Activated T-cell treated with anti-CD3 and anti-CD28 coated beads for 4 hours (primary cell): Measurements from ENCODE around the gene CCL3.
"Not testable (repeated sequence)": the region's sequence is repeated elsewhere in the genome, so short reads cannot be mapped to it uniquely, and the experiment has no call there.

Source experiments
- DNase-seq: peaks from one replicate; pipeline ENCODE4 v3.0.0-alpha.2; 2020

CCL3 gene

DNA sequence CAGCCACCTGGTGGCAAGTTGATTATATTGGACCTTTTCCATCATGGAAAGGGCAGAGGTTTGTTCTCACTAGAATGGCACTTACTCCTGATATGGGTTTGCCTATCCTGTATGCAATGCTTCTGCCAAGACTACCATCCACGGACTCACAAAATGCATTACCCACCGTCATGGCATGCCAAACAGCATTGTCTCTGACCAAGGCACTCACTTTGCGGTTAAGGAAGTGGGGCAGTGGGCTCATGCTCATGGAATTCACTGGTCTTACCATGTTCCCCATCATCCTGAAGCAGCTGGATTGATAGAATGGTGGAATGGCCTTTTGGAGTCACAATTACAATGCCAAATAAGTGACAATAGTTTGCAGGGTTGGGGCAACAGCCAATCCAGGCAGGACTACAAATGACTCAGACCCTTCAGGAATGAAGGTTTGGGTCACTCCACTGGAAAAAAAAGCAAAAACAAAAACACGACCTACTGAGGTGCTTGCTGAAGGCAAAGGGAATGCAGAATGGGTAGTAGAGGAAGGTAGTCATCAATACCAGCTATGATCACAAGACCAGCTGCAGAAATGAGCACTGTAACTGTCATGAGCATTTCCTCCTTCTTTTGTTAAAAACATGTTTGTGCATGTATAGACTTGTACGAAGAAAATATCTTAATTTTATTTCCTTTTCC is 25.2 kb upstream of the CCL3 start:
- not testable (repeated sequence) for DNase-seq

DNA sequence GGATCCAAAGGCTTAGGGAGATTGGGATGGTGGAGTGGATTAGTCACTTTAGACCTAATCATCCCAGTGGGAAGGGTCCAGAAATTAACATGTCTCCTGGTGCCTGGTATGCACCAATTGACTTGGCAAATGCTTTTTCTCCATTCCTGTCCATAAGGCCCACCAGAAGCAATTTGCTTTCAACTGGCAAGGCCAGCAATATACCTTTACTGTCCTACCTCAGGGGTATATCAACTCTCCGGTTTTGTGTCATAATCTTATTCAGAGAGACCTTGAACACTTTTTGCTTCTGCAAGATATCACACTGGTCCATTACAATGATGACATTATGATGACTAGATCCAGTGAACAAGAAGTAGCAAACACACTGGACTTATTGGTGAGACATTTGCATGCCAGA is 23.2 kb upstream of the CCL3 start:
- not testable (repeated sequence) for DNase-seq

DNA sequence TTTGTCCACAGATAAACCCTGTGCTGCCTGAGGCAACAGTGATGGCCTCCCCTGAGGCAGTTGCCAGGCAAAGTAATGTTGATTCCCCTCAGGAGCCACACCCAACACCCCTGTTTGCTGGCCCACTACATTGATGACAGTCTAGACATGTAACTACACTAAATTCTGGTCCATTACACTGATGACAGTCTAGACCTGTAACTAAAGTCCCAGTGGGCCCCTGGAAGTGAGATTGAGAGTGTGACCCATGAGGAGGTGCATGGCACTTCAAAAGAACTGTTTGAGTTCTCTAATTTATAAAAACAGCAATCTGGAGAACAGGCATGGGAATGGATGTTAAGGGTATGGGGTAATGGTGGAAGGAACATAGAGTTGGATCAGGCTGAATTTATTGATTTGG is 22.6 kb upstream of the CCL3 start:
- no peak for DNase-seq

DNA sequence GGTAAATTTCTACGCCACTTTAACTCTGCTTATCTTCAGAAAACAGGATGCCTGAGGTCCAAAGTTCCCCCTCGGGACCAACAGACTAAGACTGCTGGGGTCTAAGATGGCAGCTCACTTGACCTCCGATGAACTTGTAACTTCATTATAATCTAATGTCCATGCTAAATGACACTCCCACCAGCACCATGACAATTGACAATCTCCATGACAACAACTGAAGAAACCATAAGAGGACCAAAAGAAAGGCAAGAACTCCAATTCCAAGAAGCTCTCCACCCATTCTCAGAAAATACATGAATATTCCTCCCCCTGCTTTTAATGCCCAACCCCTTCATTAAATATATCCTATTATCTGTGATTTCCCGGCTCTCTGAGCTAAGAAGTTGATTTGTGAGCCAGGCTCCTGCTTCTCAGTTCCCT is 21.1 kb upstream of the CCL3 start:
- no peak for DNase-seq

DNA sequence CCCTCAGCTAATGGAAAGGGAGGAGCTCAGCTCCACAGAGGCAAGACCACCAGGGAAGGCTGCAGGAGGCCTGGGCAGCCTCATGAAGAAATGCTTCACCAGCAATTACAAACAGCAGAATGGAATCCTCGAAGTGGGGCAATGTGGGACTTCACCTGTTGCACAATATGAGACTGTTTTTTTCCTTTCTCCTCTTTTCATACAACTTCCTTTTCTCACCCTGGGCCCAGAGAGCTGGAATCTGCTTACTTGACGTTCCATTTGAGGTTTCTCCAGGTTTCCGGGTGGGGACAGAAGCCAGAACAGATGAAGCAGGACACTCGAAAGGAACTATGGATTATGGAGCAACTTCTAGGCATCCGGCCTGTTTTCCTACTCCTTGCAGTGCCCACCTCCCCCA is 18.3 kb upstream of the CCL3 start:
- not testable (repeated sequence) for DNase-seq

DNA sequence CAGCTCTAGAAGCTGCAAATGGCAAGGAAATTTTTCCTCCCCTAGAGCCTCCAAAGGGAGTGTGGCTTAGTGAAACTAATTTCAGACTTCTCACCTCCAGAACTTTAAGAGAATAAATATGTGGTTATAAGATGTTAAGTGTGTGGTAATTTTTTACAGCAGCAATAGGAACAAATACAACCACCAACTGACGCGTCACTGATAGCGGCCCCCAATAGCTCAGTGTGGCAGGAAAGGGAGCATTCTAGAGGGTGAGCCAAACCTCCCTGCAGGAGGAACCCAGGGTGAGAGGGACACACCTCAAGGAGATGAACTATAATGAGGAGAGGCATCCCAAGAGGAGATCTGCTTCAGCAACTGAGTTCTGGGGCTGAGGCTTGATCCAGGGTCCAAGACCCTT is 17.7 kb upstream of the CCL3 start:
- no peak for DNase-seq

DNA sequence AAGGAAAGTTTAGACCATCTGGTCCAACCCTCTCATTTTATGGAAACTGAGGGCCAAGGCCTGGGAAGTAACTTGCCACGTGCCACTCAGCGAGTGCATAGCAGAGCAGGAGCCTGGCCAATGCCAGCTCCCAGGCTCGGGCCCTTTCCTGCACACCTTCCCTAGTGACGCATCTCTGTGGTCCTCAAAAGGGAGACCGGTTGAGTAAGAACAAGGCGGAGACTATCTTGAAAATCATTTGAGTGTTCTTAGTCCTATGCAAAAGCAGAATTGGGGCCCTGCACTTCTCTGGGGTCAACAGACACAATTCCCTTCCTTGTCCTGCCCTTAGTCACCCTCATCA is 16.5 kb upstream of the CCL3 start:
- DNase-seq, result no peak

DNA sequence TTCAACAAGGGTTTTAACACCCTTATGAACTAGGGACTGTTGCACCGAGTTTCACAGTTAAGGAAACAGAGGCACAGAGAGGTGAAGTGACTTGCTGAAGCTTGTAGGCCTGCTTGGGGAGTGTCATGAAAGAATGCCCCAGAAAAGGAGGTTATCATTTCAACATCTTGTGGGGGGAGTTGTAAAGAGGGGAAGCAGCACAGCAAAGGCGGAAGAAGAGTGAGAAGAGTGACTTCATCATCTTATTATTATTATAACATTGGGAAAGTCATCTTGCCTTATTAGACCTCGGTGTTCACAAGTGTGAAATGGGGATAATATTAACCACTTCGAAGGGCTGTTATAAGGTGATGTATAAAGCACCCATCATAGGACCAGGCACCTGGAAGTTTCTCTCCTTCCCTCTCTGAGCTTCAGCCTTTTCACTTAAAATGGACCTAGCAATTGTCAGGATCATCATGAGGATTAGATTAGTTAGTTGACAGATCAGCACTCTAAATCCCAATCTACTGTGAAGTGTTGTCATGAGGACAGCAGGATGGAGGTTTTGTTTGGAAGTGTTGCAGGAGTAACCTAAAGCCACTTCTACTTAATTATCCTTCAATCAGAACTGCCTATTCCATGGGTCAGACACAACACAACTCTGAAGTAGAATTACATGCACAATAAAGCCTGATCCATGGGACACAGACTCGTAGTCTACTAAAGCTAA is 16.0 kb upstream of the CCL3 start:
- no peak for DNase-seq

DNA sequence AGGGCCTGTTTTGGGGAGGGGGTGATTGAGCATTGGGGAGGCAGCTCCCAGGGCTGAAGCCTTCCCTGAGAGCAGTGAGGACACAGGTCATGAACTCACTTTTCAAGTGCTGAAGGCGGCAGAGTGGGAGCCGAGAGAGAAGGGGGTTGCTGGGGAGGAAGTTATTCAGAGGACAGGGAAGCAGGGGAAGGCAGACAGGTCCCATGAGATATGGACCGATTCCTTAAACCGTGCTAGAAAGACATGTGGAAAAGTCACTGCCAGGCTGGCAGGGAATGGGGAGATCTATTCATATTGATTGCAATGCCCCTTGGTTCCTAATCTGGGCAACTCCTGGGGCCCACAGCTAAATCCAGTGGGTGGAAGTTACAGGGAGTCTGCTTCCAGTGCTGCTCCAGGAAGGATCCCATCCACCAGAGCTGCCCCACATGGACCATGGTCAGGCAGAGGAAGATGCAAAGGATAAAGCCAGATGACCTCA is 14.8 kb upstream of the CCL3 start:
- DNase-seq, result no peak

DNA sequence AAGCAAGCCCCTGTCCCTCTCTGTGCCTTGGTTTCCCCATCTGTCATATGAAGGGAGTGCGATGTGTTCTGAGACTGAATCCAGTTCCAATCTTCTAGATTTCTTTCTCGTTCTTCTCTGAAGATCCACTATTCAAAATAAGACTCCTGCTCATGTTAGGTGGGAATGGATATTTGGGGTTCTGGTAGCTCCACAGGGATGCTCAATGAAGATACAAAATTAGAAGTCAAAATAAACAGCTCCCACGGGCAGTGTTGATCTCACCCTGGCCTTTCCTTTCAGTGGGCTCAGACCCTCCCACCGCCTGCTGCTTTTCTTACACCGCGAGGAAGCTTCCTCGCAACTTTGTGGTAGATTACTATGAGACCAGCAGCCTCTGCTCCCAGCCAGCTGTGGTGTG is 14.3 kb upstream of the CCL3 start:
- DNase-seq, result not testable (repeated sequence)

DNA sequence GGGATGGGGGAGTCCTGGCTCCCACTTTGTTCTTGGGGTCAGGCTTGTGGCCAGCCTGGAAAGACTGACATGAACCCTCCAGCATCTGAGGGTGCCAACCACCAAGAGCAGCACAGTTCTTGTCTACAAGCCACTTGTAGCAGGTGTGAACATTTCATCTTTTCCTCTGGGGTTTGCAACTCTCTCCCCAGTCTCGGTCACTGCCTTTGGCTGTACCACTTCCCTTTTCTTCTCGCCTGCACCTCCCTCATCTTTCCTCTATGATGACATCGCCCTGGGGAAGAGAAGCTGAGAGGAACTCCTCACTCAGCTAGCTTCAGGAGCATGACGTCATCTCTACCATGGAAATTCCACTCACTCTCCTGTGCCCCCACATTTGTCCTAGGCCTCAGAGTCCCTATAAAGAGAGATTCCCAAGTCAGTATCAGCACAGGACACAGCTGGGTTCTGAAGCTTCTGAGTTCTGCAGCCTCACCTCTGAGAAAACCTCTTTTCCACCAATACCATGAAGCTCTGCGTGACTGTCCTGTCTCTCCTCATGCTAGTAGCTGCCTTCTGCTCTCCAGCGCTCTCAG is 13.5 kb upstream of the CCL3 start, which contains the start of gene CCL4:
TSS of gene CCL4 (plus strand) at position 427 of the 575 bp plus-strand sequence. CDS start at position 506, 79 bp downstream.
- not testable (repeated sequence) for DNase-seq

DNA sequence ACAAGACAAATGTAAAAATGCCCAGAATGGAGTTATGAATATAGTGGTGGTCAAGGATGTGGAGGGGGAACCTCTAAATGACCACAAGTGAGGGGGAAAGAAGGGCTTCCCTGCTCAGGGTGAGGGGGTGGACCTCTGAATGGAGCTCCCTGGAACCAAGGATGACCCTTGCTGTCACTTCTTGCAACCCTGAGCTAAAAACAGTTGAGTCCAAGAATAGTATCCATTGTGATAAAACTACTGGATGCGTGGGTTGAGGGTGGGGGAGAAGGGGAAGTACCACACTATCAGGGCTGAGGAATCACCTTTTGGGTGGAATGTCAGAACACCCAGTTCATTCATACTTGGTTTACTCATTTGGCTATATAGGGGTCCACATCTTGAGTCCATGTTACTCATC is 9.1 kb upstream of the CCL3 start:
- not testable (repeated sequence) for DNase-seq

DNA sequence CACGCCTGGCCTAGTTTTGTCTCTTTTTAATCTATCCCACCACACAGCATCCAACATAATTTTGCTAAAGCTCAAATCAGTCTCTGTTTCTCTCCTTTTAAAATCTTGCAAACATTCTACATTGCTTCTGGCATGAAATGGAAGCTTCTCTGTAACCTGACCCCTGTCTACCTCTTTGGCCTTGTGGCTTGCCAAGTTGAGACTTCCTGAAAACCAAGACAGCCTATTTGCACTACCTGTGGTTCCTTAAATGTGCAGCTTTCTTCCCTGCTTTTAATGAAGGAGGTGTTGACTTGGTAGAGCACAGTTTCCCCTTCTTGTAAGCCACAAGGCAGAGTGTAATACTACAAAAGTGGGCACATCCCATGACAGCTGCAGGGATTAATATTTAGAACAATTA is 6.0 kb upstream of the CCL3 start:
- DNase-seq, result no peak

DNA sequence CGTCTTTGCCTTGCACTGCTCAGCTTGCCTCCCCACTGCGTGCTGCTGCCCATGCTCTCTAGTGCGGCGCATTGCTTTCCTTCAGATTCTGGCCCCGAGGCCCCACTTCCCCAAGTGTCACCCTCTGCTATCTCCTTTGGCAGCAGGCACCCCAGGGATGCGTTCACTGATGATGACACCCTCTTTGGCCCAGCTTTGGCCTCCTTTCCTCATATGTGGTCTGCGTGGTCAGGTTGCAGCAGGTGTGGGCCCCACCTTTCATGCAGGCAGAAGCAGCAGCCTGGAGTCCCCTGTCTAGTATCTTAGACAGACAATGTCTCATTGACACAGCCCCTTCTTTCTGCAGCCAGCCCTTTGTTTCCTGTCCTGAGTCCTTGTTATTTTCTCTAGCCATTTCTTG is 4.8 kb upstream of the CCL3 start:
- DNase-seq, result no peak

DNA sequence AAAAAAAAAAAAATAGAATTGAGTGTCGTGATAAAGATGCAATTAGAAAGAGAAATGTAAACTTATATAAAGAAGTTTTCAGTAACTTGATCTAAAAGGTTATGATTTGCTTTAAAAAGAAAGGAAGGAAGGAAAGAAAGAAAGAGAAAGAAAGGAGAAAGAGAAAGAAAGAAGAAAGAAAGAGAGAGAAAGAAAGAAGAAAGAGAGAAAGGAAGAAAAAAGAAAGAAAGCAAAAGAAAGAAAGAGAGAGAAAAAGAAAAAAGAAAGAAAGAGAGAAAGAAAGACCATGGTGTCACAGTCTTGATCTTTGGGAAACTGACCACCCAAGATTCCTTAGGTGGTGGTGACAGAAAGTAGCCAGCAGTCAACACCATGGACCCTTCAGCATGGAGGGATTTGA is 4.3 kb upstream of the CCL3 start:
- DNase-seq, result no peak

DNA sequence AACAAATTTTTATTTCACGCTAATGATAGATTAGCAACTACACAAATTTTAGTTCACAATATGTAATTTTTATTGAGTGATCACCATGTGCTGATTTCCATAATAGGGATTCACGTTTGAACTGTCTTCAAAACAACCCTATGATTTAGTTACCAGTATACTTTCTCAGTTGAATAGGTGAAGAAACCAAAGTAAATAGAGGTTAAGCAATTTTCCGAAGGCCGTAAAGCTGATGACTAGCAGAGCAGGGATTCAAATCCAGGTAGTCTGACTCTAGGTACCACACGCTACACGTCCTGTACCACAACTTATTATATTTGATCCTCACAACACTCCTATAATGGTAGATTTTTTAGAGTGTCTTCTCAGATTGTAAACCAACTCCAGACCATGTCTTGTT is 2.8 kb upstream of the CCL3 start:
- not testable (repeated sequence) for DNase-seq

DNA sequence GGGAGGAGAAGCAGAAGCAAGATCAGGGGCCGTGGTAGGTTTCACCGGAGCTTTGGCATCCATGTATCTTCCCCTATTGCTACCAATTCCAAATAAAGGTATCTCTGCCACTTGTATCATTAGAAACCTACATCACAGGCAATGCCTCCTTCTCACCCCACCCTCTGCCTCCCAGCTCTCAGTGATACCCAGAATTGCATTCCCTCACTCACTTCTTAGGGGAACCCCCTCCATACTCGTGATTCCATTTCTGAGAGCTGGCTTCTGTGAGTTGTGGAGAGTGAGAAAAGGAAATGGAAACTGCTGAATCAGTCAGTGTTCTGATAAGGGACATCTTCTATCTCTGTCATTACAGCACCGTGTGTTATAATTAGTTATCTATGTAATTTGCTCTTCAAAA is 2.3 kb upstream of the CCL3 start:
- no peak for DNase-seq

DNA sequence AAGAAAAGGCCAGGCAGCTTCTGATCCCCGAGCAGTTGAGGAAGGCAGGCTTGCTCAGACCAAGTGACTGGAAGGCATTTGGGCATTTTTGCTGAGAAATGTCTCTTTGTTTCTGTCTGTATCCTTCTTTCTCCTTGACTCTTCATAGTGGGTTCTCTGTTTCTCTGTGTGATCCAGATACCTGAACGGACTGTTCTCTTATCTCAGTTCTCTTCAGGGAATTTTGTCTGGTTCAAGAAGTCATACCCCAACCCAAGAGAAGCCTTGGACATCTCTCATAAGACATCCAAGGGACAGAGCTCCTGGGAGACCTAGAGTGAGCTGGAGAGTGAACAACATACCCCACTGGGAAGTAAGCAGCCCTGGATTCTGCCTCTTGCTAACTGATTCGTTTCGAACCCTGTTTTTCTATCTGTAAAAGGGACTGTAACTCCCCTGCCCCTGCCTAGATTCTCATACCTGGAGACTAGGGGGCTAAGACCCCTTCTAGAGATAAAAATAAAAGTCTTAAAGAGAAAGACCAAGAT is 541 bp downstream of the CCL3 start:
- DNase-seq, result no peak

DNA sequence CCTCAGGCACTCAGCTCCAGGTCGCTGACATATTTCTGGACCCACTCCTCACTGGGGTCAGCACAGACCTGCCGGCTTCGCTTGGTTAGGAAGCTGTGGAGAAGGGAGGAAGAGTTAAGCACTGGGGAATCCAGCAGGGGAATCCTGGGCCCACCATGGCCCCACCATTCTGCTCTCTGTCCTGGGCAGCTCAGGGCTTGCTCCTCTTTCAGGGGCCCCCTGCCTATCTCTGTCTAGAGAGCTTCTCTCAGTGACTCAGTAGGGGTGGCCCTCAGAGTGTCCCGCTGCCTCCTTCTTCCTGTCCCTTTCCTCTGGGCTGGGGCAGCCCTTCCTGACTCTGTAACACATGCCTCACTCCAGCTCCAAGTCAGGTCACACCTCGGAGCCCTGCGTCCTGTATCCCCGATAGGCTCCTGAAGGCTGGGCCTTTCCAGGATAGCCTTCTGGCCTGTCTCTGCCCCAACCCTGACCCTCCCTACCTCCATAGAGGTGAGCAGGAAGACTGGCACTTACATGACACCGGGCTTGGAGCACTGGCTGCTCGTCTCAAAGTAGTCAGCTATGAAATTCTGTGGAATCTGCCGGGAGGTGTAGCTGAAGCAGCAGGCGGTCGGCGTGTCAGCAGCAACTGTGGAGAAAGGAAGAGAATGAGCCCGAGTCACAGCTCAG is 1.1 kb downstream of the CCL3 start:
- DNase-seq, result no peak

DNA sequence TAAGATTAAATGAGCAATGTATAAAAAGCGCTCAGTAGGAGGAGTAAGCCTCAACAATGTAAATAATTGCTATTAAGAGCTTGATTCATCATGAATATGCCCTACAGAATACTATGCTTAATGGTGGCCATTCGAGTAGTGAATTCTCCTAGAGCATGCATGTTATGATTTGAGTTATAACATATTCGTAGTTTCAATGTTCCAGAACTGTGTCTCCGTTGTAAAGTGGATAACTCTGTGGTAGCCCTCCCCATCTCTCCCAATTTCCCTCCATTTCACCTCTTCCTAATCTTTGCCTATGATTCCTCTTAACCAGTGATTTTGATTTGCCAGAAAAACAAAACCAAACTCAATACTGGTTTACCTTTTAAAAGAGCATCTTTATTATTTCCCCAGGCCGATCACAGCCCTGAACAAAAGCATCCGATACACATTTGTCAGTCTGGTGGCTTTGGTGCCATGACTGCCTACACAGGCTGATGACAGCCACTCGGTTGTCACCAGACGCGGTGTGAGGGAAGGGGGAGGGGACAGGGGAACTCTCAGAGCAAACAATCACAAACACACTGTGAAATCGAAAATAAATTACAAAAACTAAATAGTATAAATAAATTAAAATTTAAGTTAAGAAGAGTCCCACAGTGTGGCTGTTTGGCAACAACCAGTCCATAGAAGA is 1.9 kb downstream of the CCL3 start:
- DNase-seq, result not testable (repeated sequence)

DNA sequence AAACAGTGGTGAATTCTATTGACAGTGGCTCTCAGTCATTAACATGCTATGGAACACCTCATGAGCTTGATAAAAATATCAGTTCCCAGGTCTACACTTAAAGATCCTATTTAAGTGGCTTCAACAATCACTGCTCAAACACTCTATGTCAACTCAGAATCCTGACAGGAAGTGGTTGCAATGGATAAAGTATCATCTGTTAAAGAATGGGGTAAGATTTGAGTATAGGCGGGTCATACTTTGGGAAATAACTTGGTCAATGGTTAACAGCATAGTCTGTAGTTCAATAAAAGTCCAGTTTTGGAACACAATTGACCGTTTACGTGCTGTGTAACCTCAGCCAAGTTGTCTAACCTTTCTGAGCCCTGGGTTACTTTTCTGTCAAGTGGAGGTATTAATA is 2.5 kb downstream of the CCL3 start:
- not testable (repeated sequence) for DNase-seq

DNA sequence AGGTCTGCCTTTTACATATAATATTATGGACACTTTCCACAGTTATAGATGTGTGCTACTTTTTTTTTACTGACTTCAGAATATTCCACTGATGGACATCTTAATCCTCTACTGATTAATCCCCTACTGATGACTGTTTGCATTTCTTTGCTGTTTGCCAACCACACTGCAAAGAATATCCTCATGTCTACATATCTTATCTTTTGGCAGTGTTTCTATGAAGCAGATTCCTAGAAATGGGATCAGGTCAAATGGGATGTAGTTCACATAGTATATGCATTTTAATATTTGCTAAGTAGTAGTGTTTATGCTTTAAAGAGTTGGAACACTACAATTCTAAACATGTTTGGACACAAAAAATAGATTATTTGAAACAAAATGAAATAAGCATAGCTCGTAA is 3.2 kb downstream of the CCL3 start:
- DNase-seq, result no peak

DNA sequence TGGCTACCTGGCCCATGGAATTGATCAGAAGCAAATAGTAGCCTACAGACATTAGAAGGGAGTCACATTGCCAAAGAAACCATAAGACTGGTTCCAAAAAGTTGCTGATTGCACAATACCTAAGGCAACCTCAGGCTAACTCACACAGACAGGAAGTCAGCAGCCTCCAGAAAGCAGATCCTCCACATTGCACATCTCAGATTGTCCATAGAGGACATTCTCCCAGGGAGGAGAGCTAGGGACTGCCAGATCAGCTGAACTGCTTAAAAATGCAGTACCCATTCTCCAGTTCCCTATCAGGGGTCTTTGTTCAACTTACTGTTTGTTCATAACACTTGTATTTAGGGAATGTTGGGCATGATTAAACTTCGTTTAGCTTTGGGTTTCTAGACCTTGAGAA is 4.2 kb downstream of the CCL3 start:
- DNase-seq, result no peak
